NCI-H2196 (cell line): ENCODE data around the gene TMEM154.

Experiments used
- DNase-seq: peaks from one replicate; lab custom pipeline; 2025; ENCODE audit not compliant: unreplicated experiment; lab: John Stamatoyannopoulos, UW

The TMEM154 gene

GRCh38 chr4:152679414-152680281 is at the start of gene TMEM154:
Gene TMEM154 (minus strand): TSS chr4:152679997. CDS start chr4:152679933, 64 bp downstream.
- DNase-seq = peak; percentile 33

GRCh38 chr4:152729466-152729865 is 49.7 kb upstream of the TMEM154 start:
- DNase-seq = no peak

GRCh38 chr4:152728343-152728742 is 48.5 kb upstream of the TMEM154 start:
- no peak for DNase-seq

GRCh38 chr4:152727784-152728183 is 48.0 kb upstream of the TMEM154 start:
- DNase-seq = no peak

GRCh38 chr4:152724494-152724893 is 44.7 kb upstream of the TMEM154 start:
- no peak for DNase-seq

GRCh38 chr4:152723236-152723635 is 43.4 kb upstream of the TMEM154 start:
- no peak for DNase-seq

GRCh38 chr4:152719801-152720556 is 40.2 kb upstream of the TMEM154 start:
- DNase-seq = no peak

GRCh38 chr4:152719291-152719690 is 39.5 kb upstream of the TMEM154 start:
- no peak for DNase-seq

GRCh38 chr4:152715076-152715475 is 35.3 kb upstream of the TMEM154 start:
- DNase-seq = no peak

GRCh38 chr4:152713951-152714705 is 34.3 kb upstream of the TMEM154 start:
- no peak for DNase-seq

- no peak for DNase-seq
Measured at GRCh38 chr4:152709675-152710438, 30.1 kb upstream of the TMEM154 start.

- no peak for DNase-seq
Measured at GRCh38 chr4:152708796-152709195, 29.0 kb upstream of the TMEM154 start.

GRCh38 chr4:152708361-152708760 is 28.6 kb upstream of the TMEM154 start:
- no peak for DNase-seq

- DNase-seq = no peak
Measured at GRCh38 chr4:152707632-152708031, 27.8 kb upstream of the TMEM154 start.

- DNase-seq = no peak
Measured at GRCh38 chr4:152705903-152706302, 26.1 kb upstream of the TMEM154 start.

- no peak for DNase-seq
Measured at GRCh38 chr4:152704788-152705187, 25.0 kb upstream of the TMEM154 start.

- no peak for DNase-seq
Measured at GRCh38 chr4:152700151-152700550, 20.4 kb upstream of the TMEM154 start.

GRCh38 chr4:152699313-152699712 is 19.5 kb upstream of the TMEM154 start:
- no peak for DNase-seq

GRCh38 chr4:152698089-152698499 is 18.3 kb upstream of the TMEM154 start:
- DNase-seq = no peak

GRCh38 chr4:152697284-152698088 is 17.7 kb upstream of the TMEM154 start:
- DNase-seq = no peak
